PC-9 (cell line): ENCODE data around the gene CETP. TPM values are rescaled to one million over a fixed set of nuclear protein-coding genes. Genes with fewer than 3 reads are reported as not detected.

ENCODE experiments used
- BruUV-seq: library from RNA; stranded (reverse); fragments of 400-500 nt; replicated peaks from 2 replicates; lab custom pipeline; 2021; lab: Mats Ljungman, UMichigan
- CTCF ChIA-PET: fragments of 300-600 bp; sonication (Branson Sonifier 250); formaldehyde crosslinking; loops from one replicate; lab custom pipeline; 2022; ENCODE audit warnings: antibody characterized with exemption; lab: Charles Lee
- POLR2A ChIA-PET: fragments of 300-600 bp; sonication (Branson Sonifier 250); formaldehyde crosslinking; loops from one replicate; lab custom pipeline; 2022; ENCODE audit warnings: antibody characterized with exemption; ENCODE audit not compliant: unreplicated experiment; lab: Charles Lee
- DNase-seq, 2 experiments: peaks; one replicate each; pipeline versions ENCODE4 v3.0.0 to v3.0.0-alpha.2; 2015 to 2022; ENCODE audit warnings: mixed read lengths in 1 of 2
- H2AFZ ChIP-seq: fragments of 200-600 bp; sonication (generic); 2 replicates; pipeline ENCODE4 v1.8.1; 2017; ENCODE audit warnings: antibody characterized with exemption
- H3F3A ChIP-seq: fragments of 200-600 bp; sonication (generic); 2 replicates; pipeline ENCODE4 v1.8.1; 2017; ENCODE audit warnings: antibody characterized with exemption, mild to moderate bottlenecking, low read depth; ENCODE audit not compliant: insufficient read depth
- H3K27ac ChIP-seq: fragments of 200-600 bp; sonication (generic); 2 replicates; pipeline ENCODE4 v1.6.1; 2016; ENCODE audit warnings: mixed run types
- H3K27me3 ChIP-seq: fragments of 200-600 bp; sonication (generic); 2 replicates; pipeline ENCODE4 v1.6.1; 2016; ENCODE audit warnings: low read depth, mixed run types; ENCODE audit not compliant: insufficient read depth
- H3K36me3 ChIP-seq: fragments of 200-600 bp; sonication (generic); 2 replicates; pipeline ENCODE4 v1.6.1; 2016; ENCODE audit warnings: low read depth, mixed run types
- H3K4me1 ChIP-seq: fragments of 200-600 bp; sonication (generic); replicated peaks from 2 replicates; pipeline ENCODE4 v1.6.1; 2016; ENCODE audit warnings: mixed run types; ENCODE audit not compliant: insufficient read depth
- H3K4me2 ChIP-seq: fragments of 200-600 bp; sonication (generic); 2 replicates; pipeline ENCODE4 v1.6.1; 2017; ENCODE audit warnings: mixed run types
- H3K4me3 ChIP-seq: fragments of 200-600 bp; sonication (generic); 2 replicates; pipeline ENCODE4 v1.6.1; 2016; ENCODE audit warnings: mixed run types
- H3K79me2 ChIP-seq: fragments of 200-600 bp; sonication (generic); 2 replicates; pipeline ENCODE4 v1.6.1; 2017; ENCODE audit warnings: low read depth, mixed run types
- H3K9me2 ChIP-seq: fragments of 200-600 bp; sonication (generic); 2 replicates; pipeline ENCODE4 v1.8.1; 2017; ENCODE audit warnings: mild to moderate bottlenecking; ENCODE audit not compliant: insufficient read depth
- H3K9me3 ChIP-seq: fragments of 200-600 bp; sonication (generic); 2 replicates; pipeline ENCODE4 v1.8.1; 2016; ENCODE audit warnings: low read depth; ENCODE audit not compliant: insufficient read depth
- H4K20me1 ChIP-seq: fragments of 200-600 bp; sonication (generic); 2 replicates; pipeline ENCODE4 v1.8.1; 2017; ENCODE audit not compliant: insufficient read depth
- CTCF ChIP-seq: fragments of 200-600 bp; sonication (generic); conservative IDR thresholded peaks from 2 replicates; pipeline ENCODE4 v1.6.1; 2017; ENCODE audit warnings: mixed run types, antibody characterized with exemption, mild to moderate bottlenecking, moderate library complexity
- EZH2 ChIP-seq: fragments of 200-600 bp; sonication (generic); IDR thresholded peaks from 2 replicates; pipeline ENCODE4 v1.8.0; 2017; ENCODE audit warnings: antibody characterized with exemption, low read depth
- intact Hi-C: fragments of 100-400 bp; cut with micrococcal nuclease; formaldehyde crosslinking; loops from one replicate; pipeline ENCODE4 v1.10.0; 2022; ENCODE audit not compliant: unreplicated experiment
- total RNA-seq: library from RNA; stranded (reverse); gene quantifications from 2 replicates; pipeline ENCODE4 v1.2.3, GENCODE V29; 2021

Gene CETP
- total RNA-seq, 1 experiment from 2014 or later, result not detected

- intact Hi-C loops, result loop anchor here (10.0 kb wide), 1 partner anchor 310 kb away; no protein-coding TSS in a partner anchor
- TF ChIP-seq EZH2 (no peak), CTCF (no peak)
- Histone ChIP-seq H3K36me3 (no peaks in the 10 kb centered on the region), H3K4me2 (peak overlapping the region; percentile 61), H4K20me1 (no peaks in the 10 kb centered on the region), H3K4me3 (no peak overlapping the region), H3K27me3 (no peaks in the 10 kb centered on the region), H3K4me1 (peaks cover 31% of the 10 kb centered on the region), H3K79me2 (no peaks in the 10 kb centered on the region), H3F3A (peaks cover 36% of the 10 kb centered on the region; the same call in 1 of the 2 replicates), H3K9me3 (no peaks in the 10 kb centered on the region), H3K27ac (peak overlapping the region; percentile 81), H2AFZ (no peak overlapping the region), H3K9me2 (no peaks in the 10 kb centered on the region)
- no TSS peak for BruUV-seq
- CTCF ChIA-PET, result interaction anchor here (0.6 to 0.7 kb wide), 2 partner anchors 20 to 115 kb away, joined by 3 to 6 read pairs; no protein-coding TSS in a partner anchor
- POLR2A ChIA-PET, result interaction anchor here (0.6 to 0.7 kb wide), 2 partner anchors 20 to 201 kb away, joined by 3 to 8 read pairs; partner anchors contain the start of gene PSME3IP1
- peak; percentile 64 to 91 for DNase-seq
Observed at GRCh38 chr16:56984639-56985038, 22.9 kb downstream of the CETP start.

GRCh38 chr16:56985288-56985961 lies 23.7 kb downstream of the CETP start:
- POLR2A ChIA-PET, result no interaction called here
- Histone ChIP-seq H3K4me2 (peak overlapping the region; percentile 61), H4K20me1 (no peaks in the 10 kb centered on the region), H3F3A (peaks cover 36% of the 10 kb centered on the region; the same call in 1 of the 2 replicates), H3K36me3 (no peaks in the 10 kb centered on the region), H3K79me2 (no peaks in the 10 kb centered on the region), H3K27me3 (no peaks in the 10 kb centered on the region), H2AFZ (0 out of 2 replicates have a peak overlapping the region, but pooled peaks have one; percentile 49), H3K4me3 (no peak overlapping the region; the same call in 1 of the 2 replicates), H3K9me2 (no peaks in the 10 kb centered on the region), H3K4me1 (peaks cover 37% of the 10 kb centered on the region), H3K27ac (peak overlapping the region; percentile 81), H3K9me3 (no peaks in the 10 kb centered on the region)
- intact Hi-C loops, result loop anchor here (10.0 kb wide), 1 partner anchor 309 kb away; no protein-coding TSS in a partner anchor
- peak; percentile 59 to 77 for DNase-seq
- no peak for TF ChIP-seq EZH2
- TF ChIP-seq CTCF, result no peak
- CTCF ChIA-PET, result no interaction called here
- BruUV-seq, result TSS peak; percentile 78

GRCh38 chr16:56985962-56986360 lies 24.2 kb downstream of the CETP start:
- Histone ChIP-seq H3F3A (peaks cover 36% of the 10 kb centered on the region; the same call in 1 of the 2 replicates), H3K27ac (peak overlapping the region; percentile 81; the same call in 1 of the 2 replicates), H2AFZ (0 out of 2 replicates have a peak overlapping the region, but pooled peaks have one; percentile 49), H3K4me2 (peak overlapping the region; percentile 61), H4K20me1 (no peaks in the 10 kb centered on the region), H3K36me3 (no peaks in the 10 kb centered on the region), H3K9me3 (no peaks in the 10 kb centered on the region), H3K4me3 (no peak overlapping the region), H3K9me2 (no peaks in the 10 kb centered on the region), H3K79me2 (no peaks in the 10 kb centered on the region), H3K27me3 (no peaks in the 10 kb centered on the region), H3K4me1 (peaks cover 42% of the 10 kb centered on the region)
- BruUV-seq, result no TSS peak
- no peak for DNase-seq
- CTCF ChIA-PET, result no interaction called here
- intact Hi-C loops, result loop anchor here (10.0 kb wide), 1 partner anchor 309 kb away; no protein-coding TSS in a partner anchor
- POLR2A ChIA-PET, result no interaction called here
- TF ChIP-seq CTCF, result no peak
- no peak for TF ChIP-seq EZH2
